Activated CD4-positive, CD25-positive, alpha-beta regulatory T cell treated with anti-CD3 and anti-CD28 coated beads, Interleukin-2, amount 50 U/mL, for 24 hours (primary cell): Measurements from ENCODE around the gene MKX.

Source experiments
- ATAC-seq, 2 donors: fragments of 150-1000 bp; cut with Tn5 transposase; one replicate each; pipeline ENCODE4 v1.10.0; 2021; ENCODE audit warnings: mild to moderate bottlenecking in 1 of 2, moderate library complexity in 1 of 2

The MKX gene, protein sequence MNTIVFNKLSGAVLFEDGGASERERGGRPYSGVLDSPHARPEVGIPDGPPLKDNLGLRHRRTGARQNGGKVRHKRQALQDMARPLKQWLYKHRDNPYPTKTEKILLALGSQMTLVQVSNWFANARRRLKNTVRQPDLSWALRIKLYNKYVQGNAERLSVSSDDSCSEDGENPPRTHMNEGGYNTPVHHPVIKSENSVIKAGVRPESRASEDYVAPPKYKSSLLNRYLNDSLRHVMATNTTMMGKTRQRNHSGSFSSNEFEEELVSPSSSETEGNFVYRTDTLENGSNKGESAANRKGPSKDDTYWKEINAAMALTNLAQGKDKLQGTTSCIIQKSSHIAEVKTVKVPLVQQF

DNA sequence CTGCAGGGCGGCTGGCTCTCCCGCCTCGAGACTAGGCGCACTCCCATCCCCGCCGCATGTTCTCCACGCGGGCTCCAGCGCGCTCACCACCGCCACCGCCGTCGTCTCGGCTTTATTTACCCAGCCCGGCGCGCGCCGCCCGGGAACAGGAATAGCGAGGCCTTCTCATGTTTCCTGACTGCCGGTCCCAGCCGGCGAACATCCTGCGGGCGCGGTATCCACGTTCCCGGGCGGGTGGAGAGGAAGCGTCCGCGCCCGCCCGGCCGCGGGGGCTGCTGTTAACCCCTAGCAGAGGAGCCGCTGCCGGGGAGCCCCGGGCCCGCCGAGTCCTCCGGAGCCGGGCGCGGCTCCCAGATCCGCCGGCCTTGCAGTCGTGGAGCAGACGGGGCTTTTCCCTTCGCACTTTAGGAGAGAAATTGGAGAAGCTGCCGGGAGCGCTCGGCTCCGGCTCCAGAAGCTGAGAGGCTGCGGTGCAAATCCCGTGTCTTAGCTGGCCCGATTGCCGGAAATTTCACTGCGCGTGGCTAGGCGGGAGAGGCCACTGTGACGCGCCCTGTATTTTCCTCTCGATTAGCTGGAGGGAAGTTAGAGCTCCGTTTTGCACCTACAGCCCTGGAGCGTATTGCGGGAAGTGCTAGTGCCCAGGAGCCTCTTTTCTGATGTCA is at the start of gene MKX:
TSS of gene MKX (minus strand) at position 88 of the 665 bp plus-strand sequence. CDS start 2,404 bp downstream, outside the sequence.
- no peak for ATAC-seq

DNA sequence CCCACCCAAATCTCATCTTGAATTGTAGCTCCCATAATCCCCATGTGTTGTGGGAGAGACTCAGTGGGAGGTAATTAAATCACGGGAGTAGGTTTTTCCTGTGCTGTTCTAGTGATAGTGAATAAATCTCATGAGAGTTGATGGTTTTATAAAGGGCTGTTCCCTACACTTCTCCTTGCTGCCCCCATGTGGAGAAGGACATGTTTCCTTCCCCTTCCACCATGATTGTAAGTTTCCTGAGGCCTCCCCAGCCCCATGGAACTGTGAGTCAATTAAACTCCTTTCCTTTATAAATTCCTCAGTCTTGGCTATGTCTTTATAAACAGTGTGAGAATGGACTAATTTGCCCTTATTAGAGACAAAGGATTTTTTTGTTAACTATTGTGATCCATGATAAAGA is 48.5 kb upstream of the MKX start:
- no peak for ATAC-seq

DNA sequence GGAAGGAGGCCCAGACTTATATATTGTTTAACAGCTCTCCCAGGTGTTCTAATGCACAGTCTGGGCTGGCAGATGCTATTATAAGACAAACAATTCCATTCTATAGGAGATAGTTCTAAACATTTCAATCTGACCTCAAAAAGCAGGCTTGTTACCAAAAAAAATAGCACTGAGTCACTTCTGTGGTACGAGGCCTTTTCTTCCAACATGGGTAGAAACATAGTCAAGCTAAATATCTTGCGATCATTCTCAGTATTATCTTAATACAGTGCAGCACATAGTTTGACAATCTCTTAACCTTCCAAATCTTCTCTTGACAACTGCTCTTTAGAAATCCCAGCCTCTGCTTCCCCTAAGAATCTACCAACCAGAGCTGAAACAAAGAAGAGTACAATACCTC is 46.6 kb upstream of the MKX start:
- ATAC-seq: no peak

DNA sequence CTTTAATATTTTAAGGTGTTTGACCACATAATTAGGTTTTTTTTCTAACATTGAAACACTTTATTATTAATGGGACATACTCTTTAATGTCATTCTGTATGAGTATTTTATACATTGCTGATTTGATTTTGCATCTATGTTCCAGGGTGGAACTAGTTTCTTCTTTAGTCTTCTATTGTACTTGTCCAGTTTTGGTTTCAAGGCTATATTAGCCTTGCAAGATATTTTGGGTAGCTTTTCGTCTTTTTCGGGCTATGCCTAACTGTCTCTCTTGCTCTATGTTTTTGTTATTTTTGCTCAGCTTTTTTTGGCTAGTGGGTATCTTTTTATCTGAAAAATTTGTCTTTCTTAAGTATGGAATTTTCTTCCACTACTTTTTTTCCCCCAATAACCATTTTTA is 38.7 kb upstream of the MKX start:
- ATAC-seq: no peak

DNA sequence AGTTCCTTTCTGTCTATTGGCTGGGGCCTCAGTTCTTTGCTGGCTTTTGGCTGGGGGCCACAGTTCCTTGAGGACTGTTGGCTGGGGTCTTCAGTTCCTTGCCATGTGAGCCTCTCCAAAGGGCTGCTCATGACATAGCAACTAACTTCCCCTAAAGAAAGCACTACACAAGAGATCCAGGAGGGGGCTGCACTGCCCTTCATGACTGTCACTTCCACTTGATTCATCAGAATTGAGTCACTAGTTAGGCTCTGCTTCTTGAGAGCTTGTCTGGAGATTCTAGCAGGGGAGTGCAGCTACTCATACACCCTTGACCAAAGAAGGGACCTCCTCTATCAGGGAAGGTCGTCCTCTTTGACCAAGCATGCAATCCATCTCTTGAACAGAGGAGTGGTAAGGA is 38.0 kb upstream of the MKX start:
- ATAC-seq: peak; percentile 70 to 79

DNA sequence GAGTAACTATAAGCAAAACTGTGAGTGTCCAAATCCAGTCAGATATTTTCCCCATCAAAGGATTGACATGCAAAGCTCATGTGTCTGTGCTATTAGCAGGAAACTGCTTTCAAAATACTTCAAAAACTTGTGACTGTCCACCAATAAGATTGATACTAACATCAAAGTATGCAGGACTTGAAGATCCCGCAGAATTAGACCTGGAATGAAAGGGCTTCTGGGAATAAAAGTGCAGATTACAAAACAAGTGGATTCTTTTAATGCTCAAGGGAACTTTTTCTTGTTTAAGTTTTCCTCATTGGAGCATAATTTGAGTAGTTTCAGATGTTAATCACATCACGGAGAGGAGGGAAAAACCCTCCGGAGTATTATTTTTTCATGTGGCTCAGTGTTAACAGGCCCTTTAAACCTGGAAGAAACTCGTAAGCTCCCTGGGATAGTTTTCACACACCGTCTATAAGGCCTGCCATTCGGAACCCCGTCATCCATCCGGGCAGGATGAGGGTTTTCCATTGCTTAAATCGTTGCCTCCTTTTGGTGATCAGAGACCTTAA is 33.9 kb upstream of the MKX start:
- ATAC-seq: no peak

DNA sequence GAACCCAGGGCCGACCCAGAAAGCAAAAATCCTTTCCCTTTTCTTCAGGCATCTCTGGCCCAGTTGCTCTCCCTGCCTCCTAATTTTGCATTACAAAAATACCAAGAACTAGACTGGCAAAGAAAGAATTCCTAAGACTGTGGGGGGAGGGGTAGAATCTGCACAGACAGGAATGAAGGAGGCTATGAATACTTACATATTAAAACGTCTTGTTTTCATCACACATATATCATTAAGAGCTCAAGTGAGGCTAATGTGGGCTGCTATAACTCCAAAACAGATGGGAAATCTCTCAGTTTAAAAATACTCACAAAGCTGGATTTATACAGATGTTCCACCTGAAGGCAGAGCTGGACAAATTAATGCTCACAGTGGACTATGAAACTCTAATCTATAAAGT is 29.2 kb upstream of the MKX start:
- no peak for ATAC-seq

DNA sequence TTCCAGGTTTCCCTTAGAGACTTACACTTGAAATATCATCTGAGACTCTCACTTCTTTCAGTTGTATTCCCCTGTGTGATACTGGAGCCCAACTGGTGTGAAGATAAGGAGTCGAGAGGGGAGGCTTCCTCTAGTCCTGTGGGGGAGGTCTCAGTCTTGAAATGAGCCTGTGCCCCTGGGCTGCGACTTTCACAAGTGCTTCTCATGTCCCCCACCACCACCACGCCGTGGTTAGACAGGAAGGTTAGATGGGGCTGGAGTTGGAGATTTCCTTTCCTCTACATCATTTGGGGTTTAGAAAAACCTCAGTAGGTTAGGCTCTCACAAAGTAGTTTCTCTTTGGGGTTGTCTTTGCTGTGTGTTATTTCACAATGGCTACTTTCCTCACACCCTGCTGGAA is 25.6 kb upstream of the MKX start:
- ATAC-seq: no peak

DNA sequence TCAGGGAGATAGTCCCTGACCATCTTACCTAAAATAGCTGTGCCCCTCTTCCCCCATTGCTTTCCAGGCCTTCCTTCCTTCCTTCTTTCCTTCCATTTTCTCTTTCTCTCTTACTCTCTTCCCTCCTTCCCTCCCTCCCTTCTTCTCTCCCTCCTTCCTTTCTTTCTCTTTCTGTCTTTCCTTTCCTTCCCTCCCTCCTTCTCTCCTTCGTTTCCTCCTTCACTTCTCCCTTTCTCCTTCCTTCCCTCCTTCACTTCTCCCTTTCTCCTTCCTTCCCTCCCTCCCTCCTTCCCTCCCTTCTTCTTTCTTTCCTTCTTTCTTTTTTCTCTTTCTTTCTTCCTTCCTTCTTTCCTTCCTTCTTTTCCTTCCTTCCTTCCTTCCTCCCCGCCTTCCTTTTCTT is 24.6 kb upstream of the MKX start:
- no peak for ATAC-seq

DNA sequence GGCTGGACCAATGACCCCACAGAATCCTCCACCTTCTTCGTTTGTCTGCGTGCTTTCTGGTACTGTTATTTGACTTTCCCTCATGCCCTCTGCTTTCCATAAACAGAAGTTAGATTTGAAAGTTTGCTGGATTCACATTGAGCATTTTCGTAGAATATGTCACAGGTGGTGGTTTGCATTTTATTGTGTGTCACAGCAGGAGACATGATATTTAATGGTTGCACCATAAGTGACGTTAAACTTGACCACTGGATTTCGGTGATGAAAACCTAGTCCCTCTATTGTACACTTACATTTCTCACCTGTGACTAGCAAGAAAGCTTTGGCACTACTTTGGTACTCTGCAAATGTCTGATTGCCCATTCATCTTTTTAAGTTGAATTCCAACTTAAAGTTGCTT is 15.2 kb upstream of the MKX start:
- ATAC-seq: no peak

DNA sequence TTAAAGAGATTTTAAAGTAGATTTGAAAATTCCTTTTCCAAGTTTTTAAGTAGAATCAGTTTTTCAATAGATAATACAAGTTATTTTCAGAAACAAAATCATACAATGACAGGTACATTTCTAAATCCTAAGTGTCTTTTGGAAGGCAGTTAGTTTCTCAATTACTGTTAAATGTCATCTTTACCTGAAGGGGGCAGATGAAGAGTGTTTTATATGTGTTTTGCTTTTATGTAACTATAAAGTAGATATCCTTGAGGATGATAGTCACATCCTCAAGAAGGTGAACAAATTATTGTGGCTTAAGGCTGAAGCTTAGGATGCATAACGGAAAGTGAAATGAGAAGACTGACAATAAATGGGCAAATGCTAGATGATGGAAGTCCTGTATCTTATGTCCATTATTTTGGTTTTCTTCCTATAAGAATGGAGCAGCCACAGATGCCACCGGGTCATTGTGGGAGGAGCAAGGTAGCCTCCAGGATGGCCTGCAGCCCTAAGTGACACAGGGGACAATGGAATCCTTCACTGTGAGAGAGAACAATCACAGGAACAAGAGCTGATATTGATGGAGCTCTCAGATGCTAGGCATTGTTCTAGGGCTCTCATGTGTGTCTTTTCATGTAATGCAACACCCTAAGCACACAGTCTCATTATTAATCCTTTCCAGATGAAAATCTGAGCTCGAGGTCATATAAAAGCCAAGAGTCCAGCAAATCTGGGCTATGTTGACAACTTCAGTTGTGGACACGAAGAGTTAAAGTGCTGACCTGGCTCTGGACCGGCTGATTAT is 14.1 kb upstream of the MKX start:
- no peak for ATAC-seq

DNA sequence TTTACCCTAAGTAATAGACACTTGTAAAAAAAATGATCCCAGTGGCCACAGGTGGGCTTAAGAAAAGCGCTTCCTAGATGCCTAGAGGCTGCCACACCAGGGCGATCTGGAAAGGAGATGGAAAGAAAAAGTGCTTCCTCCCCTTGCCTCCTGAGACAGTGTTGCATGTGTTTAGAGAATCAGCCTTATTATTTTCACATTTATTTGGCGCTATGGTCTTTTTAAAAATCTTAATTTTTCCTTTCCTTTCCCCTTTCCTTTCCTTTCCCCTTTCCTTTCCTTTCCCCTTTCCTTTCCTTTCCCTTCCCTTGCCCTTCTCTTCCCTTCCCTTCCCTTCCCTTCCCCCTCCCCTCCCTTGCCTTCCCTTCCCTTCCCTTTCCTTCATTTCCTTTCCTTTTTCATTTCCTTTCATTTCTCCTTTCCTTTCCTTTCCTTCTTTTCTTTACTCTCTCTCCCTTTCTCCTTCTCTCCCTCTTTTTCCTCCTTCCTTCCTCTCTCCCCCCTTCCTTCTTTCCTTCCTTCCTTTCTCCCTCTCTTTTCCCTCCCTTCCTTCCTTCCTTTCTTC is 7.1 kb upstream of the MKX start:
- no peak for ATAC-seq

DNA sequence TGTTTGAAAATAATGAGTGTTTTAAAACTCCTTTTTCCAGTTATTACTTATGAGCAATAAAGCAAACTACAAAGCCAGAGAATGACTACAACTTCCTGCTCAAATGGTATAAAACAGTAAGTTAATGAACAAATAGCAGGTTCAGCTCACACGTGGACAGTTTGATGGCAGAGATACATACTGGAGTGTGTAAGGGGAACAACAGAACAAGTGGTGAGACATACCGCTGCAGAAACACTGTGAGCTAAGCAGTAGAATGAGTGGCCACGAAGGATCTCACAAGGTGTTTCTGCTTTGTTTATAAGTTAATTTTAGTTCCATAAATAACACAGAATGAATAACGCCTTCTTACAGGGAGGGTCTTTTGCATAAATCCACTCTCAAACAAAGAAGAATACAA is 3.0 kb upstream of the MKX start:
- peak; percentile 36 to 45 for ATAC-seq

DNA sequence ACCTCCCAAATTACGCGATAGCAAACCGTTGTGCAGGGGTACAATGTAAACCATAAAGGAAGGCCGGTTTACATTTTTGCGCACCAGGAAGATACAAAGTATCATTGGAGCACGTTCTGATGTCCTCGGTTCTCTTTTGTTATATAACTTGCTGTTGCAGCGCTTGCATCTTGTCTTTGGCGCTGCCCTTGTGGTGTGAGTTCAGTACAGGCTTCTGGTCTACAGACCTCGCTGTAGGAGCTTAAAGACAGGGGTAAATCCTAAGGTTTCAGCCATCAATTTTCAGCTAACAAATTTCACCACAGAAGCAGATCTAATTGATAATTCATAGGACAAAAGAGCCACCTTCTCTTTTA is 1.5 kb upstream of the MKX start:
- no peak for ATAC-seq

DNA sequence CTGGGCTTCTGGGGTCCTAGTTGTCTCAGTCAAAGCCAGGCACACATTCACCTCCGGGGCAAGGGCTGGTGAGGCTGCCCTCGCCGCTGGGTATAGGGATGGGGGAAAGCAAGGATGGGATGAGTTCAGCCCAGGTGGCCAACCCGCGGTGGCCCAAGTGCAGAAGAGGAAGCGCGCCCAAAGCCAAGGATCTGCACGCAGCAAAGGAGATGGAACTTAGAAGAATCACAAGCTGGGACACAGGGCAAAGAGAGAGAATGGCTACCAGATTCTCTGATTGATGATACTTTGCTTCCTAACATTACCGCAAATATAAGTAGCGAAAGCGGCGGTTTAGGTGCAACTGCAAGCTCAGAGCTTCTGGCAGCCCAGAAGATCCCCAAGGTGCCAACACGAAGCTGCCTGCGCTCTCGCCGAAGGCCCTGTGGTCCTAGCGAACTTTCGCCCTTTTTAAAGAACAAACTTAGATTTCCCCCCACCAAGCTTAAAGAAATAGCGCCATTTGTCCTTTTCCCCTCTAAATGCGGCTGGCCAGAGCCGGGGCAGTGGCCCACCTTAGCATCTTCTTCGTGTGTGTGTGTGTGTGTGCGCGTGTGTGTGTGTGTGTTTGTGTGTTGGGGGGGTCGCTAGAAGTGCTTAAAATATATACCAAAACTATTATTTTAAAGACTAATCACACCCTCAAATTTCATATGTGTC is 927 bp upstream of the MKX start:
- ATAC-seq: no peak

DNA sequence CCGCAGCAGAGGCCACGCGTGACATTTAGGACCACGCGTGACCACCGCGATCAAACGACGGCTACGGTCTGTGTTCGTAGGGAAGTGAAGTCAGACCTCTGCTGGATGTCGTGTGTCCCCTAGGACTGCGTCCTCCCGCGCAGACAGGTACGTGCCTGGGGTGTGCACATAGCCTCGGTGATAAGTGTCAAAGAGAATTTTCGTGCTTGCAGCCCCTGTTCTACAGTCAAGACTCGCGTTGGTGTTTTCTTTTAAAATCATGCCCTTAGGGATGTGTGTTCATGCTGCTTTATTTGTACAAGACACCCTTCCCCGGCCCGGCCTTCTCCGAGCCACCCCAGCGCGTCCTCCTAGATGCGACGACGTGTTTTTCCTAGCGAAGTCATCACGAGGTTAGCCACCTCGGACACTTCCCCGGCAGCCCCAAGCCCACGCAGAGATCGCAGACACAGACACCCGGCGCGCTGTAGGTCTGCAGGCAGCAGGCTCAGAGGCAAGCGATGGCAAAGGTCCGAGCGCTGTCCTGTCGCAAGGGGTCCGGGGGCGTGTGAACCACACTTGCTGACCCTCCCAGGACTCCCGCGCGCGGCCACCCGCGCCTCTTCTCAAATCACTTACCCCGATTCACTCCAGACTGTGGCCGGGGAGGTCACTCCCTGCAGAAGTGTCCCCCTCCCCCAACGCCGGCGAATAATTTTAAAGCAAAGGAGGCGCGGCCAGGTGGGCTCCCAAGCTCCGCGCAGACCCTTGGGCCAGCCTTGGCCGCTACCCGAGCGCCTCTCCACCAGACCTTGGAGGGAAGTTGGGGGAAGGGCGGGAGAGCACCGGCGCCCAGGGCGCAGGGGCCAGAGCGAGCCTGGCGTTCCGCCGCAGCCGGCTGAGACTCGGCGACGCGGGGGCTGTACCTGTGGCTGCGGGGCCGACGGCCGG is 552 bp downstream of the MKX start:
- ATAC-seq: no peak

DNA sequence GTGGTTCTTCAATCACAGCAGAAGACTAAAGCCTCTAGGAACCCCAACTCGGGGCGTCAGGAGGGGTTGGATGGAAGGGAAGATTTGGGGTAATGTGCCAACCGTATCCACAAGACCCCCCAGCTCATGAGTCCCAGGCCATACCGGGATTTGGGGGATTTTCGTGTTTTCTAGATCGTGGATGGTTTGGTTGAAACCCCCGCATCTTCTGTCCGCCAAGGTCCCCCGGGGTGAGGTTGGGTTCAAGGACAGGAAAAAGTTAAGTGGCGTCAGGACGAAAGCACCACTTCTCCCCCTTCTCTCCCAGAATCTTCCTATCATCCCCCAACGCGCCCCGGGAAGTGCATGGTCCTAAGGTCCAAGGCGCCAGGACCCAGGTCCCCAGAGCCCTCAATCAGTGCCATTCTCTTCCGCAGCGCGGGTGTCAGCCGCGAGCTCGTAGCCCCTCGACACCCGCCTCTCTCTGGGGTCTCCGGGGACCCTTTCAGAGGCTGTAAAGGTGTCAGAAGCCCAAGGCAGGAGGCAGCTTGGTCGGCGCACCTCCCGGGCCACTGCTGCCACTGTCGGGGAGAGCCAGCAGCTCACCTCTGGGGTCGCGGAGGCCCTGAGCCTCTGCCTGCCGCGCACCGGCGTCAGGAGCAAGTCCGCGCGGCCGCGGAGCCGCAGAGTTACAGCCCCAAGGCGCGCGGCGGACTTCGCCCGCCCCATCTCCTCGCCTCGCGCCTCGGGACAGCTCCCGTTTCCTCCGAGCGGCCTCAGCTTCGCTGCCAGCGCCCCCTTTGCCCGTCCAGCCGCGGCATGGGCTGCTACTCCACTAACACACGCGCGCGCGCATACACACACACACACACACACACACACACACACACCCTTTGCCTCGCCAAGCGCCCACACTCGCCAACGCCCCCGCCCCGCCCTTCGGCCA is 1.5 kb downstream of the MKX start:
- ATAC-seq: no peak

DNA sequence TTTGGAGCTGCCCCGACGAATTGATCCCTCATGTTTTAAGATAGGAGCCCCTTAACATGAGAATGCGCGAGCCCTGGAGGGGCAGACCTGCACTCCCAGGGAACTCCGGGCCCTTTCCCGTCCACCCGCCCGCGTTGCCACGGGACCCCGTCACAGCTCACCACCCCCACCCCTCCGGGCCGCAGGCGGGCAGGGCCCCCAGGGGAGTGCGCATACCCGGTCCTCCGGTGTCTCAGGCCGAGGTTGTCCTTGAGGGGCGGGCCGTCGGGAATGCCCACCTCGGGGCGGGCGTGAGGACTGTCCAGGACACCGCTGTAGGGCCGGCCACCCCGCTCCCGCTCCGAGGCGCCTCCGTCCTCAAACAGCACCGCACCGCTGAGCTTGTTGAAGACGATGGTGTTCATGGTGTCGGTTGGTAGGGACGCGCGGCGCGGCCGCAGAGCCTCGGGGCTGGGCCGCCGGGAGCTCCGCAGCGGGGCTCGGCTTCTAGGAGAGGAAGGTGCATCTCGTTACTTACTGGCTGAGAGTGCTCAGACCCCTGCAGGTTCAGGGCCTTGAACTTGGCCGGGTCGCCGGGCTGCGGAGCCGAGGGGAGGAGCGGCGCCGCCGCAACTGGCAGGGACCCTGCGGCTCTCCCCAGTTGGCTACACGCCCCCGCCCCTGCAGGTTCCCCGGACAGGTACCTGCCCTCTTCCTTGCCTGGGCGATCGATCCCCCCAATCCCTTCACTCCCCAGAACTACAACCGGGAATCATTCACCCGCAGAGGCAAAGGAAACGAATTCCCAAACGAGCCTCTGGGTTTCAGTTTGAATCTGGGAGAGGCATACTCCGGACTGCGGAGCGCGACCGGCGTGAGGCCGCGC is 2.4 kb downstream of the MKX start:
- ATAC-seq: no peak
